Fibroblast of skin of abdomen (primary cell): ENCODE measurements around the gene PHF10.
A peak's percentile ranks its signal among the peaks of the same experiment; 100 is the strongest.
"Not testable (repeated sequence)": the region's sequence is repeated elsewhere in the genome, so short reads cannot be mapped to it uniquely, and the experiment has no call there.

Experiments
- DNase-seq: peaks from one replicate; pipeline ENCODE4 v3.0.0-alpha.2; 2013

The PHF10 gene

GRCh38 chr6:169723200-169723909, 945 bp downstream of the PHF10 start:
- peak; percentile 64 for DNase-seq

GRCh38 chr6:169722362-169723199, 1.7 kb downstream of the PHF10 start:
- DNase-seq, result peak; percentile 58

GRCh38 chr6:169720207-169720855, 4.0 kb downstream of the PHF10 start:
- no peak for DNase-seq

GRCh38 chr6:169719117-169719516, 5.2 kb downstream of the PHF10 start:
- DNase-seq, result no peak

GRCh38 chr6:169714595-169714994, 9.7 kb downstream of the PHF10 start:
- no peak for DNase-seq

- no peak for DNase-seq
These were observed 10.1 kb downstream of the PHF10 start for GRCh38 chr6:169714178-169714577.

GRCh38 chr6:169710009-169710408, 14.3 kb downstream of the PHF10 start:
- no peak for DNase-seq

GRCh38 chr6:169709293-169709692, 15.0 kb downstream of the PHF10 start:
- DNase-seq, result no peak

- no peak for DNase-seq
These were observed 16.5 kb downstream of the PHF10 start for GRCh38 chr6:169707772-169708171.

- no peak for DNase-seq
These were observed 21.5 kb downstream of the PHF10 start for GRCh38 chr6:169702840-169703246.

GRCh38 chr6:169701954-169702839, 22.1 kb downstream of the PHF10 start, which contains the start of the genes C6orf120 and WDR27:
Gene C6orf120, plus strand, starts transcription at chr6:169702126. Its CDS starts 334 bp downstream, at chr6:169702460.
Gene WDR27, minus strand, starts transcription at chr6:169702029. Its CDS starts 13,024 bp downstream, at chr6:169689005.
- peak; percentile 96 for DNase-seq

GRCh38 chr6:169701311-169701953, 22.9 kb downstream of the PHF10 start:
- DNase-seq, result no peak

- DNase-seq, result peak; percentile 64
These were observed 24.0 kb downstream of the PHF10 start for GRCh38 chr6:169700296-169700695.

- not testable (repeated sequence) for DNase-seq
These were observed 27.2 kb downstream of the PHF10 start for GRCh38 chr6:169697115-169697514.

GRCh38 chr6:169695131-169695530, 29.2 kb downstream of the PHF10 start:
- no peak for DNase-seq

- no peak for DNase-seq
These were observed 31.8 kb downstream of the PHF10 start for GRCh38 chr6:169692516-169692915.

GRCh38 chr6:169691260-169691659, 33.0 kb downstream of the PHF10 start:
- no peak for DNase-seq

- DNase-seq, result peak; percentile 17
These were observed 35.0 kb downstream of the PHF10 start for GRCh38 chr6:169689287-169689686.

- DNase-seq, result no peak
These were observed 38.4 kb downstream of the PHF10 start for GRCh38 chr6:169685860-169686259.

GRCh38 chr6:169684056-169684455, 40.2 kb downstream of the PHF10 start:
- DNase-seq, result no peak

GRCh38 chr6:169678342-169678741, 46.0 kb downstream of the PHF10 start:
- no peak for DNase-seq

GRCh38 chr6:169677096-169677495, 47.2 kb downstream of the PHF10 start:
- no peak for DNase-seq
